Endothelial cell of umbilical vein (primary cell): ENCODE measurements around the gene N4BP3. TPM values are rescaled to one million over a fixed set of nuclear protein-coding genes. Genes with fewer than 3 reads are reported as not detected.
A peak's percentile ranks its signal among the peaks of the same experiment; 100 is the strongest.

Experiments used
- BruUV-seq: library from RNA; stranded (reverse); fragments of 400-500 nt; replicated peaks from 2 replicates; lab custom pipeline; 2021; lab: Mats Ljungman, UMichigan
- CTCF ChIA-PET: fragments of 300-600, 350-600 bp; sonication (Branson Sonifier 250); formaldehyde crosslinking; loops from one replicate; lab custom pipeline; 2021; ENCODE audit warnings: antibody characterized with exemption, inconsistent platforms; lab: Charles Lee
- POLR2A ChIA-PET: fragments of 300-600, 350-600 bp; sonication (Branson Sonifier 250); formaldehyde crosslinking; loops from one replicate; lab custom pipeline; 2021; ENCODE audit warnings: antibody characterized with exemption, inconsistent platforms; lab: Charles Lee
- DNase-seq: peaks from one replicate; pipeline ENCODE4 v3.0.0-alpha.2; 2011; ENCODE audit warnings: low read depth, low spot score
- FAIRE-seq: peaks from 2 replicates; lab custom pipeline; 2011; peaks lifted over from hg19 to GRCh38; lab: Jason Lieb, UNC
- H2AFZ ChIP-seq: 2 replicates; pipeline ENCODE4 v1.6.0; 2012; ENCODE audit warnings: low read depth, low read length, control low read depth, inconsistent platforms
- H3K27ac ChIP-seq: 2 replicates; pipeline ENCODE4 v1.5.1; 2011; ENCODE audit warnings: low read depth, mild to moderate bottlenecking, control low read depth, low read length, moderate library complexity; ENCODE audit not compliant: insufficient read depth
- H3K27me3 ChIP-seq, 2 experiments: 2 replicates each; pipeline versions ENCODE4 v1.6.0 to v1.6.1; 2011; ENCODE audit warnings: low read length in 2 of 2, mixed read lengths in 1 of 2; ENCODE audit not compliant: control insufficient read depth in 2 of 2, insufficient read depth in 2 of 2
- H3K36me3 ChIP-seq, 2 experiments: 2 replicates in 1 of 2; 3 replicates in 1 of 2; pipeline ENCODE4 v1.5.1; 2011; ENCODE audit warnings: low read length in 2 of 2, mild to moderate bottlenecking in 1 of 2, moderate library complexity in 1 of 2; ENCODE audit not compliant: control insufficient read depth in 2 of 2, insufficient read depth in 2 of 2; ENCODE audit errors: extremely low read depth in 1 of 2
- H3K4me1 ChIP-seq: 3 replicates; pipeline ENCODE4 v1.5.1; 2011; ENCODE audit warnings: mild to moderate bottlenecking, low read length; ENCODE audit not compliant: control insufficient read depth, insufficient read depth; ENCODE audit errors: extremely low read depth
- H3K4me2 ChIP-seq: 2 replicates; pipeline ENCODE4 v1.6.1; 2011; ENCODE audit warnings: low read length, control low read depth, mixed read lengths; ENCODE audit not compliant: insufficient read depth
- H3K4me3 ChIP-seq, 3 experiments: fragments of 200-600 bp in 1 of 3; sonication (generic), shearing (Covaris generic) in 1 of 3; replicated peaks in 1 of 3; 2 replicates each; pipeline ENCODE4 v1.5.1; 2011 to 2016; ENCODE audit warnings: control low read depth in 3 of 3, low read length in 3 of 3, mild to moderate bottlenecking in 2 of 3, inconsistent platforms in 1 of 3, low read depth in 1 of 3, moderate library complexity in 1 of 3; ENCODE audit not compliant: insufficient read depth in 1 of 3
- H3K79me2 ChIP-seq: 2 replicates; pipeline ENCODE4 v1.6.0; 2012; ENCODE audit warnings: low read length, inconsistent platforms; ENCODE audit not compliant: control insufficient read depth, insufficient read depth
- H3K9ac ChIP-seq: replicated peaks from 2 replicates; pipeline ENCODE3; 2011; ENCODE audit warnings: low read length, control low read depth; ENCODE audit not compliant: insufficient read depth; ENCODE audit errors: extremely low read depth
- H3K9me1 ChIP-seq: replicated peaks from 3 replicates; pipeline ENCODE4 v1.6.0; 2011; ENCODE audit warnings: mild to moderate bottlenecking, low read length; ENCODE audit not compliant: control insufficient read depth, insufficient read depth; ENCODE audit errors: extremely low read depth
- H3K9me3 ChIP-seq: replicated peaks from 2 replicates; pipeline ENCODE4 v1.5.1; 2012; ENCODE audit warnings: low read length, inconsistent platforms; ENCODE audit not compliant: control insufficient read depth, insufficient read depth
- H4K20me1 ChIP-seq: replicated peaks from 2 replicates; pipeline ENCODE3; 2011; ENCODE audit warnings: mild to moderate bottlenecking, low read length; ENCODE audit not compliant: control insufficient read depth, insufficient read depth; ENCODE audit errors: extremely low read depth
- CTCF ChIP-seq, 2 donors: IDR thresholded peaks; 1 replicate in 1 of 2; 2 replicates in 1 of 2; pipeline ENCODE4 v1.5.1; 2011; ENCODE audit warnings: low read length in 2 of 2, mild to moderate bottlenecking in 2 of 2, moderate library complexity in 2 of 2, control low read depth in 1 of 2, inconsistent platforms in 1 of 2, low read depth in 1 of 2; ENCODE audit not compliant: insufficient read depth in 1 of 2; ENCODE audit errors: extremely low read depth in 1 of 2
- EZH2 ChIP-seq: IDR thresholded peaks from 2 replicates; pipeline ENCODE4 v1.6.1; 2012; ENCODE audit warnings: borderline replicate concordance, low read depth, mild to moderate bottlenecking, moderate library complexity, low read length, inconsistent platforms; ENCODE audit not compliant: severe bottlenecking
- FOS ChIP-seq: IDR thresholded peaks from 2 replicates; pipeline ENCODE4 v1.6.1; 2011; ENCODE audit warnings: mild to moderate bottlenecking, low read length, moderate library complexity, borderline replicate concordance; ENCODE audit not compliant: insufficient read depth
- GATA2 ChIP-seq: IDR thresholded peaks from 2 replicates; pipeline ENCODE4 v1.7.0; 2011; ENCODE audit warnings: low read depth, mild to moderate bottlenecking, moderate library complexity, mixed read lengths, low read length; ENCODE audit not compliant: insufficient read length, insufficient read depth
- JUN ChIP-seq: IDR thresholded peaks from 2 replicates; pipeline ENCODE4 v1.6.1; 2011; ENCODE audit warnings: borderline replicate concordance, low read depth; ENCODE audit not compliant: insufficient read length, insufficient read depth
- POLR2A ChIP-seq: IDR thresholded peaks from 2 replicates; pipeline ENCODE4 v1.6.1; 2012; ENCODE audit warnings: low read depth, mild to moderate bottlenecking, control low read depth, low read length
- POLR2AphosphoS5 ChIP-seq: IDR thresholded peaks from 2 replicates; pipeline ENCODE4 v1.6.1; 2012; ENCODE audit warnings: low read depth, mild to moderate bottlenecking, control low read depth, low read length, moderate library complexity; ENCODE audit not compliant: insufficient read depth
- dilution Hi-C: fragments of 300-500 bp; cut with MboI; formaldehyde crosslinking; loops from one replicate; pipeline ENCODE4 v1.15.0; 2019; ENCODE audit warnings: low sequenced_read_pairs; ENCODE audit not compliant: extremely low pct_ligation_motif_present
- intact Hi-C: fragments of 100-400 bp; cut with micrococcal nuclease; formaldehyde crosslinking; loops from one replicate; pipeline ENCODE4 v1.10.0; 2022
- polyA plus RNA-seq, 4 experiments: library from polyadenylated mRNA; depleted of rRNA in 3 of 4; stranded (reverse) in 3 of 4; unstranded in 1 of 4; fragments of >200 nt; gene quantifications; 2 replicates each; pipeline versions ENCODE4 v1.2.1 to v1.2.3, GENCODE V29; 2011 to 2012; ENCODE audit warnings: missing spikeins in 1 of 4
- total RNA-seq: library from RNA; stranded (reverse); gene quantifications from 2 replicates; pipeline ENCODE4 v1.2.3, GENCODE V29; 2021

Gene N4BP3
- total and polyA plus RNA-seq, 2 donors (not counting 3 experiments of a cell fraction or from before 2014, with no cell fraction given): 11.8 to 38.2 TPM

GRCh38 chr5:178120607-178121357 lies 7.5 kb downstream of the N4BP3 start:
- Histone ChIP-seq H3K27me3 (no peaks in the 10 kb centered on the region), H2AFZ (no peak overlapping the region), H3K79me2 (no peaks in the 10 kb centered on the region), H3K27ac (no peak overlapping the region), H4K20me1 (no peaks in the 10 kb centered on the region), H3K4me1 (peaks cover 34% of the 10 kb centered on the region), H3K9me3 (no peaks in the 10 kb centered on the region), H3K4me3 (no peak overlapping the region), H3K9ac (no peak overlapping the region), H3K36me3 (peaks cover 0 to 21% of the 10 kb centered on the region in 2 experiments), H3K4me2 (no peak overlapping the region), H3K9me1 (no peaks in the 10 kb centered on the region)
- FAIRE-seq (no peak), DNase-seq (peak; percentile 23)
- no peak for TF ChIP-seq JUN
- no peak for TF ChIP-seq POLR2A
- no peak for TF ChIP-seq FOS
- no peak for TF ChIP-seq POLR2AphosphoS5
- TF ChIP-seq GATA2: no peak
- TF ChIP-seq CTCF (IDR thresholded peaks at IDR 0.05; ENCODE audit: extremely low read depth in 1 of 2, insufficient read depth in 1 of 2, low read depth in 1 of 2, low read length in 2 of 2): peak; percentile 27 to 40
- TF ChIP-seq EZH2: no peak
- no TSS peak for BruUV-seq
- dilution Hi-C loops (no loop called here), intact Hi-C loops (no loop called here)
- POLR2A ChIA-PET: no interaction called here
- CTCF ChIA-PET: interaction anchor here (0.9 to 1.6 kb wide), 8 partner anchors 11 to 45 kb away, joined by 3 to 14 read pairs (median 3); partner anchors contain the start of gene NHP2
